Measurements from ENCODE around the gene PITRM1.

The PITRM1 gene

DNA sequence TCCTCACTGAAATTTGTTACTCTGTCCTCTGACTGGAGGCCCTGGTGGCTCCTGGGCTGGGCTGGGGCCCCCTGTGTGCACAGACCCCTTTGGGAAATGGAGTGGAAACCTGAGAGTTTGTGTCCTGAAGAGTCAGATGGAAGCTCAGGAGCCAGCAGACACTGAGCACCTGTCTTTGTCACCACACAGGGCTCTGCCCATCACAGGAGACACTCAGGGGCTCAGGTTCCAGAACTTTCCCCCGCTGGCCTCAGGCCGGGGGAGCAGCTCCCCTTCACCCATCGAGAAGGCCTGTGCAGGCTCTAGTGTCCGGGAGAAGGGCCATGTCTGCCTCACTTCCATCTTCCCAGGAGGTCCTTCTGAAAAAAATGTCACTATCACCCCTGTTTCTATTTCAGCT, 22.3 kb upstream of the PITRM1 start:
- no peaks in the 10 kb centered on the region for H3K9me3 ChIP-seq (ENCODE audit: insufficient read depth, low read length, severe bottlenecking)
- no peak overlapping the region for H3K9ac ChIP-seq (ENCODE audit: low read depth, low read length)
- no peak overlapping the region for H3K4me2 ChIP-seq (ENCODE audit: insufficient read depth, low read length)
- no peaks in the 10 kb centered on the region for H3K36me3 ChIP-seq (ENCODE audit: insufficient read depth, low read length)
- DNase-seq, result no peak
- no peak overlapping the region for H2AFZ ChIP-seq (ENCODE audit: low read depth, low read length)
- no peak overlapping the region for H3K27ac ChIP-seq (ENCODE audit: low read length)
- peaks cover 34% of the 10 kb centered on the region for H3K27me3 ChIP-seq (ENCODE audit: insufficient read depth, low read length, poor library complexity)
- TF ChIP-seq EZH2 (IDR thresholded peaks at IDR 0.05; ENCODE audit: borderline replicate concordance, low read depth, low read length, severe bottlenecking), result no peak
- TF ChIP-seq, protein P1, sequence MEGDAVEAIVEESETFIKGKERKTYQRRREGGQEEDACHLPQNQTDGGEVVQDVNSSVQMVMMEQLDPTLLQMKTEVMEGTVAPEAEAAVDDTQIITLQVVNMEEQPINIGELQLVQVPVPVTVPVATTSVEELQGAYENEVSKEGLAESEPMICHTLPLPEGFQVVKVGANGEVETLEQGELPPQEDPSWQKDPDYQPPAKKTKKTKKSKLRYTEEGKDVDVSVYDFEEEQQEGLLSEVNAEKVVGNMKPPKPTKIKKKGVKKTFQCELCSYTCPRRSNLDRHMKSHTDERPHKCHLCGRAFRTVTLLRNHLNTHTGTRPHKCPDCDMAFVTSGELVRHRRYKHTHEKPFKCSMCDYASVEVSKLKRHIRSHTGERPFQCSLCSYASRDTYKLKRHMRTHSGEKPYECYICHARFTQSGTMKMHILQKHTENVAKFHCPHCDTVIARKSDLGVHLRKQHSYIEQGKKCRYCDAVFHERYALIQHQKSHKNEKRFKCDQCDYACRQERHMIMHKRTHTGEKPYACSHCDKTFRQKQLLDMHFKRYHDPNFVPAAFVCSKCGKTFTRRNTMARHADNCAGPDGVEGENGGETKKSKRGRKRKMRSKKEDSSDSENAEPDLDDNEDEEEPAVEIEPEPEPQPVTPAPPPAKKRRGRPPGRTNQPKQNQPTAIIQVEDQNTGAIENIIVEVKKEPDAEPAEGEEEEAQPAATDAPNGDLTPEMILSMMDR (IDR thresholded peaks at IDR 0.05; ENCODE audit: borderline replicate concordance, extremely low read depth, low read length, poor library complexity, severe bottlenecking), result no peak
- no peak for ATAC-seq (ENCODE audit: insufficient read depth, low read depth)
- no peaks in the 10 kb centered on the region for H3K79me2 ChIP-seq (ENCODE audit: insufficient read depth, low read length)
- no peak overlapping the region for H3K4me3 ChIP-seq (ENCODE audit: low read depth in 1 of 2, low read length in 2 of 2)
- peaks cover 7% of the 10 kb centered on the region; the same call in 1 of the 2 replicates for H4K20me1 ChIP-seq (ENCODE audit: insufficient read depth, low read length)
- H3K4me1 ChIP-seq (ENCODE audit: insufficient read depth, low read length), result peaks cover 17% of the 10 kb centered on the region

DNA sequence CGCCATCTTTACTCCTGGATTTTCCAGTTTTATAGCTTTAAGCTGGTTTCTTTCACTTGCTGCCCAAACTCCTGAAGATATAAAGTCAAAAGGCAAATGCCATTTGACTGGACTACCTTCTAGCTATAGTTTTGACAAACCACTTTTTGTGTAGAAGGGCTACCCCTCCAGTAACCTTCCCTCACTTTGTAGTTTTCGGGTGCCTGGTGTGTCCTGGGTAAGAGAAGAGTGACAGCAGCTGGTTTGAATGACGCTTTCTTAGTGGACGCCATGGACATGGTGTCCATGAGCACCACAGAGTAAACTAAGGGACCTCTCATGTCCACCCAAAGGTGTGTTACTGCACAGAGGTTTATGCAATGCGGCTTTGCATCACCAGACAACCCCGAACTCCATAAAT, 21.2 kb upstream of the PITRM1 start:
- Histone ChIP-seq H3K27me3 (ENCODE audit: insufficient read depth, low read length, poor library complexity) (peaks cover 23% of the 10 kb centered on the region), H3K9me3 (ENCODE audit: insufficient read depth, low read length, severe bottlenecking) (no peaks in the 10 kb centered on the region), H3K27ac (ENCODE audit: low read length) (no peak overlapping the region), H3K9ac (ENCODE audit: low read depth, low read length) (no peak overlapping the region), H4K20me1 (ENCODE audit: insufficient read depth, low read length) (no peaks in the 10 kb centered on the region; the same call in 1 of the 2 replicates), H3K4me3 (ENCODE audit: low read depth in 1 of 2, low read length in 2 of 2) (no peak overlapping the region), H3K79me2 (ENCODE audit: insufficient read depth, low read length) (no peaks in the 10 kb centered on the region), H3K4me2 (ENCODE audit: insufficient read depth, low read length) (no peak overlapping the region), H3K36me3 (ENCODE audit: insufficient read depth, low read length) (no peaks in the 10 kb centered on the region), H2AFZ (ENCODE audit: low read depth, low read length) (no peak overlapping the region), H3K4me1 (ENCODE audit: insufficient read depth, low read length) (peaks cover 17% of the 10 kb centered on the region)
- no peak for DNase-seq
- ATAC-seq (ENCODE audit: insufficient read depth, low read depth), result no peak
- TF ChIP-seq EZH2 (IDR thresholded peaks at IDR 0.05; ENCODE audit: borderline replicate concordance, low read depth, low read length, severe bottlenecking), result no peak
- TF ChIP-seq, protein P1 (IDR thresholded peaks at IDR 0.05; ENCODE audit: borderline replicate concordance, extremely low read depth, low read length, poor library complexity, severe bottlenecking), result no peak

DNA sequence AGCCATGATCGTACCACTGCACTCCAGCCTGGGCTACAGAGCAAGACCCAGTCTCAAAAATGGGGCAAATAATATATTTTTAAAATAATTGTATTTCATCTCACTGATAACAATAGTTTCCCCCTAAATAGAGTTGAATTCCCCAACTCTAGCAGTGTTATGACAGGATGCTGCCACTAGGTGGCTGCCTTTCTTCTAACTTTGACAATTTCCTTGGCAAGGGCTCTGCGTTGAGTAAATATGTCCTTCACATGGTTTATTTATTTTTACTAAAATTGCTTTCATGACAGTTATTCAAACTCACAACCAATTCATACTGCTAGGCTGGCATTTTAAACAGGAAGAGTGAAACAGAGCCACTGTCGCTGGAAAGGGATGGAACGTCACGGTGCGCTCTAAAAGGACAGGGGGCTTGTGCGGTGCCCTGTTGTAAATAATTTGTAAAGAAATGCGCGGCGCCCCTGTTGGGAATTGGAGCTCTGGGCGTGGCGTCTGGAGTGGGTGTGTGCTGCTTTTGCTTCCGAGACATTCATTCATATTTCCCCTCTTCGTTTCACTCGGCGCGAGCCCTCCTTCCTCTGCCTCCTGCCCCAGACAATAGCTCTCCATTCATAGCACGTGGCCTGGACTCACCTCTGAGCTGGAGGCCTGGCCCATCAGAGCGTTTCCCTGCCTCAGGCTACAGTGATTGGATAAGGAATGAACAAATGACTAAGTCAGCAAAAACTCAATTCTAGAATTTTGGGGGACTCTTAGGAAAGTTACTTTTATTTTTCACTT, 20.5 kb upstream of the PITRM1 start:
- H3K36me3 ChIP-seq (ENCODE audit: insufficient read depth, low read length), result no peaks in the 10 kb centered on the region
- DNase-seq (peak; percentile 59), ATAC-seq (ENCODE audit: insufficient read depth, low read depth) (peak; percentile 53; the same call in 2 of the 3 replicates)
- TF ChIP-seq, protein P1 (IDR thresholded peaks at IDR 0.05; ENCODE audit: borderline replicate concordance, extremely low read depth, low read length, poor library complexity, severe bottlenecking), result peak; percentile 88
- TF ChIP-seq EZH2 (IDR thresholded peaks at IDR 0.05; ENCODE audit: borderline replicate concordance, low read depth, low read length, severe bottlenecking), result no peak
- no peak overlapping the region for H3K4me2 ChIP-seq (ENCODE audit: insufficient read depth, low read length)
- H3K9ac ChIP-seq (ENCODE audit: low read depth, low read length), result no peak overlapping the region
- peaks cover 13% of the 10 kb centered on the region for H3K4me1 ChIP-seq (ENCODE audit: insufficient read depth, low read length)
- H3K27ac ChIP-seq (ENCODE audit: low read length), result no peak overlapping the region
- no peaks in the 10 kb centered on the region for H4K20me1 ChIP-seq (ENCODE audit: insufficient read depth, low read length)
- H3K4me3 ChIP-seq (ENCODE audit: low read depth in 1 of 2, low read length in 2 of 2), result no peak overlapping the region
- no peaks in the 10 kb centered on the region for H3K9me3 ChIP-seq (ENCODE audit: insufficient read depth, low read length, severe bottlenecking)
- H2AFZ ChIP-seq (ENCODE audit: low read depth, low read length), result no peak overlapping the region
- peaks cover 16% of the 10 kb centered on the region for H3K27me3 ChIP-seq (ENCODE audit: insufficient read depth, low read length, poor library complexity)
- H3K79me2 ChIP-seq (ENCODE audit: insufficient read depth, low read length), result no peaks in the 10 kb centered on the region

All from DND-41 (cell line).